Measurements from ENCODE around the gene SLC12A2.

DNA sequence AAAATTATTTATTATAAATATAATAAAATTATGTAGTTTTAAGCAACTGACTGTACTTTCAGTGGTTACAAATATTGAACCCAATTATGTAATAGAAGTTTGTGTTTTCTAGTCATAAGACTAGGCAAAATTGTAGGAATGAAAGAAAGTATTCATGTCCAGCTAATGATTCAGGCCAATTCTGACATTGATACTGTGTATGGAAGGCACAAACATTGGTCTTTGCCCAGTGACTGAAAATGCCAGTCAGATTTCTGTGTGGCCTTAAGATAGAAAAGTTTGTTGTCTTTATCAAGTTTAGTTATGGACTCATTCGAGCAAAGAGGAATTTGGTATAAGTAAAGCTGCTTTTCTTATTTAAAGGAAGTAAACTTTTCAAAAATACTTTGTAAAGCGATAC is 60.3 kb downstream of the SLC12A2 start:
- TF ChIP-seq EZH2 (IDR thresholded peaks at IDR 0.05; ENCODE audit: borderline replicate concordance, insufficient read depth, low read length, poor library complexity, severe bottlenecking) (no peak), TAF1 (IDR thresholded peaks at IDR 0.05; ENCODE audit: low read depth) (no peak), EP300 (conservative IDR thresholded peaks at IDR 0.05; ENCODE audit: poor library complexity, severe bottlenecking) (no peak), POLR2AphosphoS5 (IDR thresholded peaks at IDR 0.05) (no peak), RAD21 (conservative IDR thresholded peaks at IDR 0.05) (no peak), MXI1 (conservative IDR thresholded peaks at IDR 0.05; ENCODE audit: poor library complexity, severe bottlenecking) (no peak), SMC3 (conservative IDR thresholded peaks at IDR 0.05; ENCODE audit: poor library complexity) (no peak)
- TF ChIP-seq, protein P1, sequence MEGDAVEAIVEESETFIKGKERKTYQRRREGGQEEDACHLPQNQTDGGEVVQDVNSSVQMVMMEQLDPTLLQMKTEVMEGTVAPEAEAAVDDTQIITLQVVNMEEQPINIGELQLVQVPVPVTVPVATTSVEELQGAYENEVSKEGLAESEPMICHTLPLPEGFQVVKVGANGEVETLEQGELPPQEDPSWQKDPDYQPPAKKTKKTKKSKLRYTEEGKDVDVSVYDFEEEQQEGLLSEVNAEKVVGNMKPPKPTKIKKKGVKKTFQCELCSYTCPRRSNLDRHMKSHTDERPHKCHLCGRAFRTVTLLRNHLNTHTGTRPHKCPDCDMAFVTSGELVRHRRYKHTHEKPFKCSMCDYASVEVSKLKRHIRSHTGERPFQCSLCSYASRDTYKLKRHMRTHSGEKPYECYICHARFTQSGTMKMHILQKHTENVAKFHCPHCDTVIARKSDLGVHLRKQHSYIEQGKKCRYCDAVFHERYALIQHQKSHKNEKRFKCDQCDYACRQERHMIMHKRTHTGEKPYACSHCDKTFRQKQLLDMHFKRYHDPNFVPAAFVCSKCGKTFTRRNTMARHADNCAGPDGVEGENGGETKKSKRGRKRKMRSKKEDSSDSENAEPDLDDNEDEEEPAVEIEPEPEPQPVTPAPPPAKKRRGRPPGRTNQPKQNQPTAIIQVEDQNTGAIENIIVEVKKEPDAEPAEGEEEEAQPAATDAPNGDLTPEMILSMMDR (IDR thresholded peaks at IDR 0.05; ENCODE audit: poor library complexity, severe bottlenecking) = no peak
- TF ChIP-seq, protein P2, sequence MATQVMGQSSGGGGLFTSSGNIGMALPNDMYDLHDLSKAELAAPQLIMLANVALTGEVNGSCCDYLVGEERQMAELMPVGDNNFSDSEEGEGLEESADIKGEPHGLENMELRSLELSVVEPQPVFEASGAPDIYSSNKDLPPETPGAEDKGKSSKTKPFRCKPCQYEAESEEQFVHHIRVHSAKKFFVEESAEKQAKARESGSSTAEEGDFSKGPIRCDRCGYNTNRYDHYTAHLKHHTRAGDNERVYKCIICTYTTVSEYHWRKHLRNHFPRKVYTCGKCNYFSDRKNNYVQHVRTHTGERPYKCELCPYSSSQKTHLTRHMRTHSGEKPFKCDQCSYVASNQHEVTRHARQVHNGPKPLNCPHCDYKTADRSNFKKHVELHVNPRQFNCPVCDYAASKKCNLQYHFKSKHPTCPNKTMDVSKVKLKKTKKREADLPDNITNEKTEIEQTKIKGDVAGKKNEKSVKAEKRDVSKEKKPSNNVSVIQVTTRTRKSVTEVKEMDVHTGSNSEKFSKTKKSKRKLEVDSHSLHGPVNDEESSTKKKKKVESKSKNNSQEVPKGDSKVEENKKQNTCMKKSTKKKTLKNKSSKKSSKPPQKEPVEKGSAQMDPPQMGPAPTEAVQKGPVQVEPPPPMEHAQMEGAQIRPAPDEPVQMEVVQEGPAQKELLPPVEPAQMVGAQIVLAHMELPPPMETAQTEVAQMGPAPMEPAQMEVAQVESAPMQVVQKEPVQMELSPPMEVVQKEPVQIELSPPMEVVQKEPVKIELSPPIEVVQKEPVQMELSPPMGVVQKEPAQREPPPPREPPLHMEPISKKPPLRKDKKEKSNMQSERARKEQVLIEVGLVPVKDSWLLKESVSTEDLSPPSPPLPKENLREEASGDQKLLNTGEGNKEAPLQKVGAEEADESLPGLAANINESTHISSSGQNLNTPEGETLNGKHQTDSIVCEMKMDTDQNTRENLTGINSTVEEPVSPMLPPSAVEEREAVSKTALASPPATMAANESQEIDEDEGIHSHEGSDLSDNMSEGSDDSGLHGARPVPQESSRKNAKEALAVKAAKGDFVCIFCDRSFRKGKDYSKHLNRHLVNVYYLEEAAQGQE (IDR thresholded peaks at IDR 0.05; ENCODE audit: borderline replicate concordance) = no peak

Measured in neural cell (in vitro differentiated cells).